OCI-LY7 (cell line): ENCODE data around the gene SBF2. TPM values are rescaled to one million over a fixed set of nuclear protein-coding genes. Genes with fewer than 3 reads are reported as not detected.
"Not testable (repeated sequence)": the region's sequence is repeated elsewhere in the genome, so short reads cannot be mapped to it uniquely, and the experiment has no call there.

Experiments used
- BruUV-seq: library from RNA; stranded (reverse); fragments of 400-500 nt; replicated peaks from 2 replicates; lab custom pipeline; 2021; lab: Mats Ljungman, UMichigan
- CTCF ChIA-PET: fragments of 300-600 bp; sonication (Branson Sonifier 250); formaldehyde crosslinking; loops from one replicate; lab custom pipeline; 2022; ENCODE audit warnings: antibody characterized with exemption; ENCODE audit not compliant: unreplicated experiment; lab: Charles Lee
- POLR2A ChIA-PET: fragments of 300-600 bp; sonication (Branson Sonifier 250); formaldehyde crosslinking; loops from one replicate; lab custom pipeline; 2022; ENCODE audit warnings: antibody characterized with exemption; lab: Charles Lee
- DNase-seq: peaks from one replicate; pipeline ENCODE4 v3.0.0-alpha.2; 2015; ENCODE audit warnings: low spot score
- H2AFZ ChIP-seq: fragments of 200-600 bp; sonication (generic), shearing (Covaris generic); 2 replicates; pipeline ENCODE4 v1.6.1; 2014; ENCODE audit warnings: mild to moderate bottlenecking, antibody characterized with exemption, low read length, moderate library complexity
- H3K27ac ChIP-seq: fragments of 200-600 bp; sonication (generic); 2 replicates; pipeline ENCODE4 v1.5.1; 2014; ENCODE audit warnings: mixed run types, low read depth, mild to moderate bottlenecking, moderate library complexity, low read length, inconsistent platforms; ENCODE audit not compliant: poor library complexity, severe bottlenecking
- H3K36me3 ChIP-seq: fragments of 200-600 bp; sonication (generic); 2 replicates; pipeline ENCODE4 v1.6.1; 2014; ENCODE audit warnings: mild to moderate bottlenecking, antibody characterized with exemption, low read length, moderate library complexity, mixed read lengths; ENCODE audit not compliant: insufficient read depth
- H3K4me1 ChIP-seq: fragments of 200-600 bp; sonication (generic); 2 replicates; pipeline ENCODE4 v1.5.1; 2014; ENCODE audit warnings: mild to moderate bottlenecking, low read length; ENCODE audit not compliant: insufficient read depth, poor library complexity, severe bottlenecking
- H3K4me2 ChIP-seq: fragments of 200-600 bp; sonication (generic); 2 replicates; pipeline ENCODE4 v1.6.1; 2014; ENCODE audit warnings: mild to moderate bottlenecking, low read length
- H3K4me3 ChIP-seq: fragments of 200-600 bp; sonication (generic); 2 replicates; pipeline ENCODE4 v1.5.1; 2014; ENCODE audit warnings: mild to moderate bottlenecking, low read depth, low read length; ENCODE audit not compliant: poor library complexity, severe bottlenecking
- H3K79me2 ChIP-seq: fragments of 200-600 bp; sonication (generic); 2 replicates; pipeline ENCODE4 v1.6.1; 2016; ENCODE audit warnings: low read depth, mild to moderate bottlenecking, low read length, moderate library complexity, mixed read lengths; ENCODE audit not compliant: insufficient read depth
- H3K9me2 ChIP-seq: fragments of 200-600 bp; sonication (generic); 2 replicates; pipeline ENCODE4 v1.6.1; 2016; ENCODE audit warnings: mild to moderate bottlenecking, low read length, mixed read lengths; ENCODE audit not compliant: insufficient read depth
- H3K9me3 ChIP-seq: fragments of 200-600 bp; sonication (generic); 2 replicates; pipeline ENCODE4 v1.6.1; 2014; ENCODE audit warnings: mild to moderate bottlenecking, mixed run types, low read length, mixed read lengths
- H4K20me1 ChIP-seq: fragments of 200-600 bp; sonication (generic); 2 replicates; pipeline ENCODE4 v1.6.1; 2014; ENCODE audit warnings: mild to moderate bottlenecking, antibody characterized with exemption, low read length, moderate library complexity, mixed read lengths; ENCODE audit not compliant: insufficient read depth
- EZH2phosphoT487 ChIP-seq: fragments of 200-600 bp; sonication (generic); IDR thresholded peaks from 2 replicates; pipeline ENCODE4 v1.6.1; 2018; ENCODE audit warnings: low read depth, borderline replicate concordance, mild to moderate bottlenecking, mixed run types, antibody characterized with exemption, low read length, moderate library complexity, mixed read lengths
- intact Hi-C: fragments of 100-400 bp; cut with micrococcal nuclease; formaldehyde crosslinking; loops from one replicate; pipeline ENCODE4 v1.10.0; 2022; ENCODE audit not compliant: unreplicated experiment
- total RNA-seq, 2 experiments: library from RNA; depleted of rRNA in 1 of 2; stranded (reverse); fragments of >200 nt in 1 of 2; shearing (Covaris generic) in 1 of 2; gene quantifications; 2 replicates each; pipeline ENCODE4 v1.2.3, GENCODE V29; 2014 to 2022
- TF ChIP-seq, protein P1 (sequence below): fragments of 200-600 bp; sonication (generic); conservative IDR thresholded peaks from 2 replicates; pipeline ENCODE4 v1.5.1; 2014; ENCODE audit warnings: mild to moderate bottlenecking, antibody characterized with exemption, low read length, moderate library complexity, mixed read lengths

SBF2 gene
- total RNA-seq, 2 experiments from 2014 or later: 12.9 to 14.3 TPM

DNA sequence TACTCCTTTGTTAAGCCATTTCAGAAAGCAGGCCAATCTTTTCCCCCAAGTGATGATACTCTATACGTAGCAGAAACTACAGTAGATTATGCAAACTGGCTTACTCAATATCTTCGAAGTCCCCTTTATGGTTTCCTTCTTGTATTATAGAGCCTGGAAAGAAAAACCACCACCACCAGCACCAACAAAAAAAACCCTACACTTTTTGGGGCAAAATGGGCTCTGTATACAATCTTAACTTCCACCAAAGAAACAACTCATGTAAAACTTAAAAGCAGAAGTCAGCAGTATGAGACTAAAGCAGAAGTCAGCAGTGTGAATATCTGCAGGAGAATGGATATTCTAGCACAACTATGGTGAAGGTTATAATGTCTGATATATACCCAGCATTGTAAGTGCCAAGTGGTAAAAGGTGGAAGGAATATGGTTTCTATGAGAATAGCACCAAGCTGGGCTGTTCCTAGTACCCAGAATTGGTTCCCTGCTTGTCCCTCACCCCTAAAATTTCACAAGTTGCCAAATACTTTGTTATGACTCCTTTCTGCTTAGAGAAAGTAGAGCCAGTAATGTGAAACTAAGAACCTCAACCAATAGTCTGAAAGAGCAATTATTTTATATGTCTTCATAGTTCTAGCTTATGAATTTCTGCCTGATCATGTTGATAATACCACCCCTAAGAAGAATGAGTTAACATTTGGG lies 252.1 kb downstream of the SBF2 start:
- H4K20me1 ChIP-seq: no peaks in the 10 kb centered on the region
- H3K4me3 ChIP-seq: no peak overlapping the region
- H3K9me2 ChIP-seq: no peaks in the 10 kb centered on the region
- no peak for DNase-seq
- H3K4me2 ChIP-seq: no peak overlapping the region
- no peak overlapping the region for H2AFZ ChIP-seq
- no peak overlapping the region for H3K27ac ChIP-seq
- BruUV-seq: no TSS peak
- TF ChIP-seq, protein P1, sequence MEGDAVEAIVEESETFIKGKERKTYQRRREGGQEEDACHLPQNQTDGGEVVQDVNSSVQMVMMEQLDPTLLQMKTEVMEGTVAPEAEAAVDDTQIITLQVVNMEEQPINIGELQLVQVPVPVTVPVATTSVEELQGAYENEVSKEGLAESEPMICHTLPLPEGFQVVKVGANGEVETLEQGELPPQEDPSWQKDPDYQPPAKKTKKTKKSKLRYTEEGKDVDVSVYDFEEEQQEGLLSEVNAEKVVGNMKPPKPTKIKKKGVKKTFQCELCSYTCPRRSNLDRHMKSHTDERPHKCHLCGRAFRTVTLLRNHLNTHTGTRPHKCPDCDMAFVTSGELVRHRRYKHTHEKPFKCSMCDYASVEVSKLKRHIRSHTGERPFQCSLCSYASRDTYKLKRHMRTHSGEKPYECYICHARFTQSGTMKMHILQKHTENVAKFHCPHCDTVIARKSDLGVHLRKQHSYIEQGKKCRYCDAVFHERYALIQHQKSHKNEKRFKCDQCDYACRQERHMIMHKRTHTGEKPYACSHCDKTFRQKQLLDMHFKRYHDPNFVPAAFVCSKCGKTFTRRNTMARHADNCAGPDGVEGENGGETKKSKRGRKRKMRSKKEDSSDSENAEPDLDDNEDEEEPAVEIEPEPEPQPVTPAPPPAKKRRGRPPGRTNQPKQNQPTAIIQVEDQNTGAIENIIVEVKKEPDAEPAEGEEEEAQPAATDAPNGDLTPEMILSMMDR: no peak
- TF ChIP-seq EZH2phosphoT487: no peak
- H3K4me1 ChIP-seq: no peaks in the 10 kb centered on the region
- H3K9me3 ChIP-seq: no peaks in the 10 kb centered on the region
- ChIA-PET CTCF (no interaction called here), POLR2A (no interaction called here)
- intact Hi-C loops: no loop called here
- H3K36me3 ChIP-seq: no peaks in the 10 kb centered on the region
- H3K79me2 ChIP-seq: no peaks in the 10 kb centered on the region

DNA sequence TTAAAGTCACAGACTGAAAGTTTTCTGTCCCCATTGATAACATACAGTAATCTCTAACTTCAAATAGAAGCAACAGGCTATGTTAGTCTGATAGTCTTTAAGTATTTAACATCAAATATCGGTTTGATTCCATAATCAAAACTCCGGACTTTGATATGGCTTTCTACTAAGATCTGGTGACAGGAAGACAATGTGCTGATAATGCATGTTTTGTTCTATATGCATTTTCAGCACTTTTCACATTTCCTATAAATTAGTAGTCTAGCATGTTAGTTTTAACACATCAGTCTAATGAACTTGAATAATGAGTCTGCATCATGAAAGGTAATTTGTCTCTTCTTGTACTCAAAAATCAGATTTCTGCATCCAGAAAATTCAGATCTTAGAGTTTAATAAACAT lies 252.7 kb downstream of the SBF2 start:
- no TSS peak for BruUV-seq
- Histone ChIP-seq H3K9me3 (no peaks in the 10 kb centered on the region), H4K20me1 (no peaks in the 10 kb centered on the region), H3K36me3 (no peaks in the 10 kb centered on the region), H3K4me1 (no peaks in the 10 kb centered on the region), H3K79me2 (no peaks in the 10 kb centered on the region), H3K4me2 (no peak overlapping the region), H3K27ac (no peak overlapping the region), H3K9me2 (no peaks in the 10 kb centered on the region), H3K4me3 (no peak overlapping the region), H2AFZ (no peak overlapping the region)
- no peak for DNase-seq
- ChIA-PET POLR2A (no interaction called here), CTCF (no interaction called here)
- intact Hi-C loops: no loop called here
- TF ChIP-seq EZH2phosphoT487: no peak
- TF ChIP-seq, protein P1: no peak

DNA sequence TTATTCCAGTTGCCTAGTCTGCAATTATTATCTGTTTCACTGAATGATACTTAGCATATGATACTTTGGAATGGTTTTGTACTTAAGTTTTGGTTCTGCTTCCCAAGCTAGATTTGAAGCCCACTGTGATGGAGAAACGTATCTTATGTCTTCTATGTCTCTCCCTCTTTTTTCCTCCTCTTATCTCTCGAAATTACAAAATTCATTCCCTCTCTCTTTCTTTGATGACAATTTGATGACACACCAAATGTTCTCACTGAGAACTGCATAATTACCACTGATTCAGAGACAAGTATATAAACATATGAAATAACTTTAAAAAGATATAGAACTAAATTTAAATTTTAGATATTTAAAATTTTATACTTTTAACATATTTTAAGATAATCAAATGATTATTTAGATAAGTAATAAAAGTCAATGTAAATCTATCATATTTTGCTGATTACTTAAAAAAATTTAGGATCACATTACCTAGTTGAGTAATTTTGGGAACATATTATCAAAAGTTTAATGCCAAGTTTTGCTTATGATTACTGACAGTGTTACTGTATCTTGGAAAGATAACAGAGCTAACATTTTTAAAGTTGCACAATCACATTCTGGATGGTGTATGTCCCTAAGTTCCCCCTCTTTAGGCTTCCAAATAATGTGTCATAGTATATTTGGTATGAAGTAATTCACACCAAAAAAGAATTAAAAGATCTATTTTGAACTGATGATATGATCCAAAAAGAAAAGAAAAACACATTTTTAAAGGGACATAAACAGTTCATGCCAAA lies 255.3 kb downstream of the SBF2 start:
- Histone ChIP-seq H3K27ac (no peak overlapping the region), H3K4me3 (no peak overlapping the region), H3K36me3 (no peaks in the 10 kb centered on the region), H3K4me2 (no peak overlapping the region), H3K4me1 (no peaks in the 10 kb centered on the region), H2AFZ (no peak overlapping the region), H3K9me3 (no peaks in the 10 kb centered on the region), H3K9me2 (no peaks in the 10 kb centered on the region), H3K79me2 (no peaks in the 10 kb centered on the region), H4K20me1 (no peaks in the 10 kb centered on the region)
- ChIA-PET CTCF (no interaction called here), POLR2A (interaction anchor here (0.5 kb wide), 1 partner anchor 240 kb away, joined by 3 read pairs; no protein-coding TSS in a partner anchor)
- intact Hi-C loops: no loop called here
- no TSS peak for BruUV-seq
- no peak for TF ChIP-seq EZH2phosphoT487
- TF ChIP-seq, protein P1: no peak
- no peak for DNase-seq

DNA sequence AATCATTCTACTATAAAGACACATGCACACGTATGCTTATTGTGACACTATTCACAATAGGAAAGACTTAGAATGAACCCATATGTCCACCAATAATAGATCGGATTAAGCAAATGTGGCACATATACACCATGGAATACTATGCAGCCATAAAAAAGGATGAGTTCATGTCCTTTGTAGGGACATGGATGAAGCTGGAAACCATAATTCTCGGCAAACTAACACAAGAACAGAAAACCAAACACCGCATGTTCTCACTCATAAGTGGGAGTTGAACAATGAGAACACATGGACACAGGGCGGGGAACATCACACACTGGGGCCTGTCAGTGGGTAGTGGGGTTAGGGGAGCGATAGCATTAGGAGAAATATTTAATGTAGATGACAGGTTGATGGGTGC lies 258.1 kb downstream of the SBF2 start:
- intact Hi-C loops: not testable (repeated sequence)

More for the DNA sequence above, 258.1 kb downstream of the SBF2 start:
- H3K4me1 ChIP-seq, DNase-seq, H4K20me1 ChIP-seq, CTCF ChIA-PET, H3K27ac ChIP-seq, H3K36me3 ChIP-seq, H3K9me2 ChIP-seq, H2AFZ ChIP-seq, H3K4me3 ChIP-seq, H3K4me2 ChIP-seq, H3K9me3 ChIP-seq, H3K79me2 ChIP-seq, BruUV-seq: not testable (repeated sequence)
- POLR2A ChIA-PET: interaction anchor here (0.9 kb wide), 1 partner anchor 281 kb away, joined by 3 read pairs; no protein-coding TSS in a partner anchor
